ENCODE results near the gene TMEM255A. TPM values are rescaled to one million over a fixed set of nuclear protein-coding genes. Genes with fewer than 3 reads are reported as not detected.

TMEM255A gene
- total and polyA plus RNA-seq, 2 donors (not counting 1 experiment from before 2014, with no cell fraction given): 0.06 to 0.25 TPM

DNA sequence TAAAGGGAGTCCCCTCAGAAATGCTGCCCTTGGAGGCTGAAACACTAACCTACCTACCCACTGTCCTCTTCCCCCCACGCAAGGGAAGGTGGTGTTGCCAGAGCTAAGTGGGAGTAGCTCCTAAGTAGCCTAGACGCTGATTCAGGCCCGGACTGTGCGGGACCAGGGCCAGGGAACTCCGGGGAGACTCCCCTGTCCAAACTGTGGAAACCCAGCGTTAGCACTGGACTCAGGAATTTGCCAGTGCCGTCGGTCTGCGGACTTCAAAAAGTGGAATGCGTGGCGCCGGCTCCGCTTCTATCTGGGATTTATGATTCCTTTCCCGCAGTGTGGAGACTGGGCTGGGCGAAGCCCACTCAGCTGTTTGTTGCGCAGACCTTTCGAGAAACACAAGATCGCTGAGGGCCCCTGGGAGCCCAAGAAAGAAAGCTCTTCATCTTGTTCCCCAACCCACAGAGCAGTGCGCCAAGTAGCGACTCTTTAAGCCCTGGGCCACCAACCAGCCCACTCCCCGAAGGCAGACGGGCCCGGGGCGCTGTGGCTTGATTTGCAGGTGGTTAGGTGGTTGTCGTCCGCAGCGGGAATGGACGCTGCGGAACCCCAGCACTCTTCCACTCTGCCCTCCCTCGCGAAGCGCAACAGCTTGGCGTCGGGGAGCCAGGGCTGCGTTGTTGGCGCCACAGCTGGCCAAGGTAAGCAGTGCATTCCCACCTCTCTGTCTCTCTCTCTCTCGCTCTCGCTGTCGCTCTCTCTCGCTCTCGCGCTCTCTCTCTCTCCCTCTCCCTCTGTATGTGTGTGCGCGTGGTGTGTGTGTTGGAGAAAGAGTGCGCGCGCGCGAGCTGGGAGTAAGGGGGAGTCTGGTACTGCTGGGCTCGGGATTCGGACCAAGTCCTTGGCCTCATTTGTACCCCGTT lies 2.0 kb downstream of the TMEM255A start:
- H3K79me2 ChIP-seq (ENCODE audit: control insufficient read depth, insufficient read depth, low read length): no peaks in the 10 kb centered on the region
- H3K27me3 Mint-ChIP-seq: peaks cover 22% of the 10 kb centered on the region
- H3K4me3 ChIP-seq (ENCODE audit: control extremely low read depth in 1 of 5, extremely low read depth in 1 of 5, insufficient read depth in 1 of 5, low read depth in 2 of 5, low read length in 4 of 5): peak overlapping the region; percentile 47 to 69 (median 61)
- ChIA-PET POLR2A (interaction anchor here (0.7 to 1.7 kb wide), 2 partner anchors 58 to 251 kb away, joined by 3 to 8 read pairs; partner anchors contain the start of genes CUL4B and ZBTB33), CTCF (interaction anchor here (0.7 to 1.5 kb wide), 10 partner anchors 8 to 177 kb away, joined by 3 to 12 read pairs (median 3); partner anchors contain the start of gene ZBTB33)
- H3K36me3 ChIP-seq (replicated peaks in 1 of 2; ENCODE audit: control extremely low read depth in 1 of 2, control insufficient read depth in 1 of 2, extremely low read depth in 1 of 2, insufficient read depth in 2 of 2, low read length in 1 of 2): no peaks in the 10 kb centered on the region
- H3K4me1 ChIP-seq (ENCODE audit: control insufficient read depth in 2 of 2, insufficient read depth in 2 of 2, low read length in 2 of 2): peaks cover 16 to 30% of the 10 kb centered on the region in 2 donors
- DNase-seq (peak; percentile 81), ATAC-seq (ENCODE audit: low read depth) (peak; percentile 95)
- no peaks in the 10 kb centered on the region for H3K9me3 ChIP-seq (ENCODE audit: control extremely low read depth in 1 of 3, control insufficient read depth in 2 of 3, insufficient read depth in 1 of 3, low read length in 2 of 3)
- intact Hi-C loops (cut with micrococcal nuclease): loop anchor here (1.0 to 10.0 kb wide), 2 partner anchors 59 to 166 kb away; partner anchors contain the start of gene ZBTB33
- H4K20me1 ChIP-seq (ENCODE audit: control insufficient read depth, insufficient read depth, low read length, poor library complexity, severe bottlenecking): no peaks in the 10 kb centered on the region
- peaks cover 21% of the 10 kb centered on the region for H3K4me1 Mint-ChIP-seq
- peaks cover 0 to 29% (median 12%) of the 10 kb centered on the region in 4 experiments for H3K27me3 ChIP-seq (replicated peaks in 1 of 4; ENCODE audit: control extremely low read depth in 1 of 4, control insufficient read depth in 3 of 4, insufficient read depth in 4 of 4, low read length in 3 of 4)
- H3K4me3 Mint-ChIP-seq: peak overlapping the region; percentile 92
- H2AFZ ChIP-seq (ENCODE audit: insufficient read depth, low read depth, low read length, poor library complexity, severe bottlenecking): peak overlapping the region; percentile 84
- no peaks in the 10 kb centered on the region for H3K9me3 Mint-ChIP-seq (ENCODE audit: insufficient read depth)
- peak overlapping the region; percentile 69 for H3K9ac ChIP-seq (ENCODE audit: low read length)
- peak overlapping the region; percentile 87 for H3K27ac Mint-ChIP-seq
- peak overlapping the region; percentile 82 for H3K4me2 ChIP-seq (replicated peaks; ENCODE audit: low read depth, low read length, poor library complexity, severe bottlenecking)
- WGBS (ENCODE audit: insufficient coverage): 7% methylated on average over 29 of the region's 52 CpGs
- no peak overlapping the region for H3K27ac ChIP-seq (ENCODE audit: low read length in 2 of 2)
- TF ChIP-seq, protein P1, sequence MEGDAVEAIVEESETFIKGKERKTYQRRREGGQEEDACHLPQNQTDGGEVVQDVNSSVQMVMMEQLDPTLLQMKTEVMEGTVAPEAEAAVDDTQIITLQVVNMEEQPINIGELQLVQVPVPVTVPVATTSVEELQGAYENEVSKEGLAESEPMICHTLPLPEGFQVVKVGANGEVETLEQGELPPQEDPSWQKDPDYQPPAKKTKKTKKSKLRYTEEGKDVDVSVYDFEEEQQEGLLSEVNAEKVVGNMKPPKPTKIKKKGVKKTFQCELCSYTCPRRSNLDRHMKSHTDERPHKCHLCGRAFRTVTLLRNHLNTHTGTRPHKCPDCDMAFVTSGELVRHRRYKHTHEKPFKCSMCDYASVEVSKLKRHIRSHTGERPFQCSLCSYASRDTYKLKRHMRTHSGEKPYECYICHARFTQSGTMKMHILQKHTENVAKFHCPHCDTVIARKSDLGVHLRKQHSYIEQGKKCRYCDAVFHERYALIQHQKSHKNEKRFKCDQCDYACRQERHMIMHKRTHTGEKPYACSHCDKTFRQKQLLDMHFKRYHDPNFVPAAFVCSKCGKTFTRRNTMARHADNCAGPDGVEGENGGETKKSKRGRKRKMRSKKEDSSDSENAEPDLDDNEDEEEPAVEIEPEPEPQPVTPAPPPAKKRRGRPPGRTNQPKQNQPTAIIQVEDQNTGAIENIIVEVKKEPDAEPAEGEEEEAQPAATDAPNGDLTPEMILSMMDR (IDR thresholded peaks at IDR 0.05): peak; percentile 51
- no peak for TF ChIP-seq EZH2 (IDR thresholded peaks at IDR 0.05; ENCODE audit: borderline replicate concordance, insufficient read depth, low read depth, low read length, poor library complexity, severe bottlenecking)
